Inferior parietal cortex (tissue), 1 donor: ENCODE results near the gene PIANP.
"Not testable (repeated sequence)": the region's sequence is repeated elsewhere in the genome, so short reads cannot be mapped to it uniquely, and the experiment has no call there.

Source experiments
- DNase-seq: peaks from one replicate; pipeline ENCODE4 v3.0.0-alpha.2; 2016; ENCODE audit errors: extremely low spot score

The PIANP gene

GRCh38 chr12:6708351-6708750 lies 7.7 kb upstream of the PIANP start:
- DNase-seq = not testable (repeated sequence)

- DNase-seq = no peak
Measured at GRCh38 chr12:6703631-6704030, 3.0 kb upstream of the PIANP start.

GRCh38 chr12:6701078-6701768 lies 608 bp upstream of the PIANP start:
- no peak for DNase-seq

GRCh38 chr12:6699989-6700645 lies 498 bp downstream of the PIANP start:
- no peak for DNase-seq

- no peak for DNase-seq
Measured at GRCh38 chr12:6699259-6699988, 1.2 kb downstream of the PIANP start.

- DNase-seq = no peak
Measured at GRCh38 chr12:6698352-6699046, 2.1 kb downstream of the PIANP start.

GRCh38 chr12:6697584-6698351 lies 2.8 kb downstream of the PIANP start:
- no peak for DNase-seq

GRCh38 chr12:6696690-6697583 lies 3.7 kb downstream of the PIANP start:
- no peak for DNase-seq

GRCh38 chr12:6695313-6696045 lies 5.1 kb downstream of the PIANP start:
- no peak for DNase-seq

- no peak for DNase-seq
Measured at GRCh38 chr12:6694701-6695100, 5.9 kb downstream of the PIANP start.

GRCh38 chr12:6693832-6694355 lies 6.7 kb downstream of the PIANP start:
- no peak for DNase-seq

GRCh38 chr12:6692888-6693287 lies 7.7 kb downstream of the PIANP start:
- DNase-seq = no peak

GRCh38 chr12:6691473-6691872 lies 9.1 kb downstream of the PIANP start:
- no peak for DNase-seq

GRCh38 chr12:6688999-6689882 lies 11.4 kb downstream of the PIANP start, which contains the start of gene ZNF384:
Gene ZNF384 (minus strand): TSS chr12:6689375. CDS start chr12:6679520, 9,855 bp downstream.
- peak; percentile 100 for DNase-seq

- DNase-seq = peak; percentile 80
Measured at GRCh38 chr12:6688543-6688998, 12.0 kb downstream of the PIANP start.

GRCh38 chr12:6685814-6686213 lies 14.8 kb downstream of the PIANP start:
- no peak for DNase-seq

GRCh38 chr12:6684609-6685008 lies 16.0 kb downstream of the PIANP start:
- DNase-seq = peak; percentile 44

GRCh38 chr12:6676962-6677361 lies 23.7 kb downstream of the PIANP start:
- DNase-seq = no peak
